D721Med (cell line): ENCODE measurements around the gene SIK3.

Experiments used
- DNase-seq: peaks from one replicate; pipeline ENCODE4 v3.0.0; 2011; ENCODE audit warnings: low spot score; ENCODE audit not compliant: insufficient read length
- FAIRE-seq: peaks from 2 replicates; lab custom pipeline; 2011; peaks lifted over from hg19 to GRCh38; lab: Jason Lieb, UNC
- CTCF ChIP-seq: IDR thresholded peaks from 2 replicates; pipeline ENCODE4 v1.5.1; 2012; ENCODE audit warnings: mild to moderate bottlenecking, control low read depth; ENCODE audit not compliant: insufficient read depth; ENCODE audit errors: missing control alignments

SIK3 gene

GRCh38 chr11:116794851-116795250 is 303.4 kb downstream of the SIK3 start:
- DNase-seq: no peak

GRCh38 chr11:116793772-116794097 is 304.5 kb downstream of the SIK3 start:
- DNase-seq: no peak
- no peak for FAIRE-seq
- no peak for TF ChIP-seq CTCF

More at GRCh38 chr11:116794851-116795250, 303.4 kb downstream of the SIK3 start:
- no peak for TF ChIP-seq CTCF
- no peak for FAIRE-seq
